GM19035 (cell line): ENCODE measurements around the gene PYGO1.

Experiments
- ATAC-seq: cut with Tn5 transposase; IDR thresholded peaks from one replicate; pipeline ENCODE4 v1.9.1; 2021; ENCODE audit not compliant: unreplicated experiment

The PYGO1 gene

GRCh38 chr15:55574096-55574495 lies 14.0 kb downstream of the PYGO1 start:
- no peak for ATAC-seq

GRCh38 chr15:55573224-55573623 lies 14.9 kb downstream of the PYGO1 start:
- ATAC-seq, result no peak

- ATAC-seq, result no peak
These were observed 23.6 kb downstream of the PYGO1 start for GRCh38 chr15:55564347-55565145.

- ATAC-seq, result no peak
These were observed 25.5 kb downstream of the PYGO1 start for GRCh38 chr15:55562601-55563000.

GRCh38 chr15:55555089-55555488 lies 33.1 kb downstream of the PYGO1 start:
- ATAC-seq, result no peak

- no peak for ATAC-seq
These were observed 35.2 kb downstream of the PYGO1 start for GRCh38 chr15:55552926-55553325.

GRCh38 chr15:55552451-55552850 lies 35.7 kb downstream of the PYGO1 start:
- ATAC-seq, result no peak

- no peak for ATAC-seq
These were observed 38.8 kb downstream of the PYGO1 start for GRCh38 chr15:55549305-55549704.

GRCh38 chr15:55546718-55547117 lies 41.4 kb downstream of the PYGO1 start:
- no peak for ATAC-seq

GRCh38 chr15:55535436-55535835 lies 52.7 kb downstream of the PYGO1 start:
- ATAC-seq, result no peak

- no peak for ATAC-seq
These were observed 55.2 kb downstream of the PYGO1 start for GRCh38 chr15:55532944-55533343.

- ATAC-seq, result no peak
These were observed 57.3 kb downstream of the PYGO1 start for GRCh38 chr15:55530861-55531313.

GRCh38 chr15:55528812-55529211 lies 59.3 kb downstream of the PYGO1 start:
- ATAC-seq, result no peak

GRCh38 chr15:55527150-55527549 lies 61.0 kb downstream of the PYGO1 start:
- ATAC-seq, result no peak

- peak; percentile 81 for ATAC-seq
These were observed 61.5 kb downstream of the PYGO1 start for GRCh38 chr15:55526559-55527036.

- no peak for ATAC-seq
These were observed 65.2 kb downstream of the PYGO1 start for GRCh38 chr15:55522742-55523450.

- ATAC-seq, result no peak
These were observed 69.5 kb downstream of the PYGO1 start for GRCh38 chr15:55518641-55519040.

- no peak for ATAC-seq
These were observed 70.1 kb downstream of the PYGO1 start for GRCh38 chr15:55518009-55518408.

- no peak for ATAC-seq
These were observed 72.0 kb downstream of the PYGO1 start for GRCh38 chr15:55515991-55516776.

GRCh38 chr15:55515491-55515890 lies 72.7 kb downstream of the PYGO1 start:
- ATAC-seq, result no peak

GRCh38 chr15:55514414-55514850 lies 73.7 kb downstream of the PYGO1 start:
- no peak for ATAC-seq
